Ishikawa (cell line): ENCODE measurements around the gene MBNL3.

Source experiments
- NFIC ChIP-seq: IDR thresholded peaks from 2 replicates; pipeline ENCODE4 v1.6.1; 2012

Gene MBNL3

GRCh38 chrX:132330156-132330729 lies 158.6 kb downstream of the MBNL3 start:
- TF ChIP-seq NFIC = no peak
